MM.1S (cell line): ENCODE results near the gene DOK6.

Experiments used
- DNase-seq: peaks from one replicate; pipeline ENCODE4 v3.0.0-alpha.2; 2015
- H2AFZ ChIP-seq: fragments of 300-600 bp; sonication (generic); 2 replicates; pipeline ENCODE4 v1.6.0; 2016; ENCODE audit warnings: antibody characterized with exemption, low read length
- H3F3A ChIP-seq: fragments of 300-600 bp; sonication (generic); 2 replicates; pipeline ENCODE4 v1.6.1; 2016; ENCODE audit warnings: mild to moderate bottlenecking, antibody characterized with exemption, low read length, moderate library complexity, mixed read lengths; ENCODE audit not compliant: insufficient read depth
- H3K27ac ChIP-seq: fragments of 300-600 bp; sonication (generic); 2 replicates; pipeline ENCODE4 v1.5.1; 2016; ENCODE audit warnings: mild to moderate bottlenecking, low read length
- H3K27me3 ChIP-seq: fragments of 300-600 bp; sonication (generic); replicated peaks from 2 replicates; pipeline ENCODE4 v1.6.0; 2016; ENCODE audit warnings: low read length; ENCODE audit not compliant: insufficient read depth
- H3K36me3 ChIP-seq: fragments of 300-600 bp; sonication (generic); replicated peaks from 2 replicates; pipeline ENCODE4 v1.6.1; 2016; ENCODE audit warnings: mild to moderate bottlenecking, low read length, mixed read lengths; ENCODE audit not compliant: insufficient read depth
- H3K4me1 ChIP-seq: fragments of 300-600 bp; sonication (generic); 2 replicates; pipeline ENCODE4 v1.6.1; 2016; ENCODE audit warnings: low read length, mixed read lengths
- H3K4me2 ChIP-seq: fragments of 300-600 bp; sonication (generic); 2 replicates; pipeline ENCODE4 v1.6.0; 2016; ENCODE audit warnings: low read depth, low read length
- H3K4me3 ChIP-seq: fragments of 300-600 bp; sonication (generic); 2 replicates; pipeline ENCODE4 v1.5.1; 2016; ENCODE audit warnings: low read length, mixed read lengths
- H3K79me2 ChIP-seq: fragments of 300-600 bp; sonication (generic); 2 replicates; pipeline ENCODE4 v1.6.1; 2016; ENCODE audit warnings: mixed run types, low read length, mixed read lengths
- H3K9ac ChIP-seq: fragments of 300-600 bp; sonication (generic); 2 replicates; pipeline ENCODE4 v1.6.1; 2016; ENCODE audit warnings: low read length, mixed read lengths
- H3K9me2 ChIP-seq: fragments of 300-600 bp; sonication (generic); replicated peaks from 2 replicates; pipeline ENCODE4 v1.6.1; 2016; ENCODE audit warnings: mild to moderate bottlenecking, low read length, mixed read lengths; ENCODE audit not compliant: insufficient read depth
- H3K9me3 ChIP-seq: fragments of 300-600 bp; sonication (generic); replicated peaks from 2 replicates; pipeline ENCODE4 v1.6.1; 2016; ENCODE audit warnings: mild to moderate bottlenecking, low read length, mixed read lengths; ENCODE audit not compliant: insufficient read depth
- H4K20me1 ChIP-seq: fragments of 300-600 bp; sonication (generic); 2 replicates; pipeline ENCODE4 v1.6.1; 2016; ENCODE audit warnings: mild to moderate bottlenecking, low read length, moderate library complexity, mixed read lengths; ENCODE audit not compliant: insufficient read depth
- CTCF ChIP-seq: fragments of 300-600 bp; sonication (generic); IDR thresholded peaks from 2 replicates; pipeline ENCODE4 v1.5.1; 2016; ENCODE audit warnings: antibody characterized with exemption, low read length, mixed read lengths
- EZH2 ChIP-seq: fragments of 300-600 bp; sonication (generic); optimal IDR thresholded peaks from 2 replicates; pipeline ENCODE3; 2017; ENCODE audit warnings: low read depth, mild to moderate bottlenecking, antibody characterized with exemption, low read length, mixed read lengths
- EZH2phosphoT487 ChIP-seq: fragments of 300-600 bp; sonication (generic); IDR thresholded peaks from 2 replicates; pipeline ENCODE4 v1.6.1; 2018; ENCODE audit warnings: antibody characterized with exemption, low read length

Gene DOK6

DNA sequence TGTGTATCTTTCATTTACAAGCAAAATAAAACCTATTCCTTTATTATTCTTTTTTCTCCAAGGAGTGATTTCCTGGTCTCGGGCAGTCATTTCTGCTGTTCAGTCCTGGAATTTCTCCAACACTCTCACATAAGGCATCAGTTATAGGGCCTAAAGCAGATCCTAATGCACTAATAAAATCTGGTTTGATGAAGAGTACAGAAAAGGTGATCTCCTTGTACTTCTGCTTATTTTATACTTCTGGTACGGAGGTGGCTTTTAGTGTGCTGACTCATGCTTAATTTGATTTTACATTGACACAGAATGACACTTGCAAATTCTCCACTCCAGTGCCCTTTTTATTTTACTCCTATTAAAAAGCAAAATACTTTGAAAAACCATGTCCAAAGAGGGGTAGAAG is 157.4 kb downstream of the DOK6 start:
- Histone ChIP-seq H3K79me2 (no peaks in the 10 kb centered on the region), H3K9me3 (no peaks in the 10 kb centered on the region), H3K36me3 (no peaks in the 10 kb centered on the region), H3K4me3 (no peak overlapping the region), H3K9me2 (no peaks in the 10 kb centered on the region), H4K20me1 (no peaks in the 10 kb centered on the region), H3K27me3 (no peaks in the 10 kb centered on the region), H2AFZ (no peak overlapping the region), H3K4me1 (no peaks in the 10 kb centered on the region), H3K27ac (no peak overlapping the region), H3K9ac (no peak overlapping the region), H3F3A (no peaks in the 10 kb centered on the region), H3K4me2 (no peak overlapping the region)
- DNase-seq, result no peak
- TF ChIP-seq CTCF, result no peak
- no peak for TF ChIP-seq EZH2phosphoT487
- no peak for TF ChIP-seq EZH2

DNA sequence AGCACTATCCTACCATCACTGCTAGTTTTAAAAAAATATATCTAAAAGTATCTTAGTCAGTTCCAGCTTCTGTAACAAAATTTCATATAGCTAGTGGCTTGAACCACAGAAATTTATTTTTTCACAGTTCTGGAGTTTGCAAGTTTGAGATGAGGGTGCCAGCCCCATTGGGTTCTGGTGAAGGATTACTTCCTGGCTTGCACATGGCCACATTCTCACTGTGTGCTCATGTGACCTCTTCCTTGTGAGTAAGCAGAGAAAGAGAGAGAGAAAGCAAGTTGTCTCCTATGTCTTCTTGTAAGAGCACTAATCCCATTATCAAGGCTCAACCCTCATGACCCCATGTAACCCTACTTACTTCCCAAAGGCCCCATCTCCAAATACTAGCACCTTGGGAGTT is 158.9 kb downstream of the DOK6 start:
- Histone ChIP-seq H4K20me1 (no peaks in the 10 kb centered on the region), H3K27ac (no peak overlapping the region), H3K9me2 (no peaks in the 10 kb centered on the region), H2AFZ (no peak overlapping the region), H3F3A (no peaks in the 10 kb centered on the region), H3K27me3 (no peaks in the 10 kb centered on the region), H3K79me2 (no peaks in the 10 kb centered on the region), H3K36me3 (no peaks in the 10 kb centered on the region), H3K9me3 (no peaks in the 10 kb centered on the region), H3K4me3 (no peak overlapping the region), H3K9ac (no peak overlapping the region), H3K4me2 (no peak overlapping the region), H3K4me1 (no peaks in the 10 kb centered on the region)
- no peak for TF ChIP-seq EZH2phosphoT487
- DNase-seq, result no peak

DNA sequence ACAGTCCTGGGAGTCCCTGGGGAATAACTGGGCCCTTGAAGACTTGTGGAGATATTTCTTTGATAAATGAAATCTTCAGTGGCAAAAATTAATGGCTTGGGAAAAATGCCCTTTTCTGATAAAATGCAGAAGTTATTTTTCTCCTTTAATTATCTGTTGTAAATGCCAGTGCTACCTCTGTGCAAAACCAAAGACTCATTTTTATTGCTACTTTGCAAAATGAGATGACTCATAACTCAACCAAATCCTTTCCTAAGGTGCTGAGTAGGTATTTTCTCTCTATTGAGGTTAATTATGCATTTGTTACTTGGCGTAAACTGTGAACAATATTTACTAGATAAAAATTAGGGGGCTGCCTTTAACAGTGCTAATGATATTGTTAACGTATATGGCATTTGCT is 163.9 kb downstream of the DOK6 start:
- no peak overlapping the region for H3K4me2 ChIP-seq
- no peaks in the 10 kb centered on the region for H3K4me1 ChIP-seq

More for the DNA sequence above, 163.9 kb downstream of the DOK6 start:
- Histone ChIP-seq H3K27ac (no peak overlapping the region), H2AFZ (no peak overlapping the region), H3K9me2 (no peaks in the 10 kb centered on the region), H3K9me3 (no peaks in the 10 kb centered on the region), H3K27me3 (no peaks in the 10 kb centered on the region), H3K79me2 (no peaks in the 10 kb centered on the region), H4K20me1 (no peaks in the 10 kb centered on the region), H3K9ac (no peak overlapping the region), H3K36me3 (no peaks in the 10 kb centered on the region), H3K4me3 (no peak overlapping the region), H3F3A (no peaks in the 10 kb centered on the region)
- TF ChIP-seq EZH2phosphoT487 (no peak), EZH2 (no peak), CTCF (no peak)
- no peak for DNase-seq
